ENCODE measurements around the gene SLC38A10. TPM values are rescaled to one million over a fixed set of nuclear protein-coding genes. Genes with fewer than 3 reads are reported as not detected.

Gene SLC38A10
- total RNA-seq, 1 donor from 2014 or later = 35.5 TPM

DNA sequence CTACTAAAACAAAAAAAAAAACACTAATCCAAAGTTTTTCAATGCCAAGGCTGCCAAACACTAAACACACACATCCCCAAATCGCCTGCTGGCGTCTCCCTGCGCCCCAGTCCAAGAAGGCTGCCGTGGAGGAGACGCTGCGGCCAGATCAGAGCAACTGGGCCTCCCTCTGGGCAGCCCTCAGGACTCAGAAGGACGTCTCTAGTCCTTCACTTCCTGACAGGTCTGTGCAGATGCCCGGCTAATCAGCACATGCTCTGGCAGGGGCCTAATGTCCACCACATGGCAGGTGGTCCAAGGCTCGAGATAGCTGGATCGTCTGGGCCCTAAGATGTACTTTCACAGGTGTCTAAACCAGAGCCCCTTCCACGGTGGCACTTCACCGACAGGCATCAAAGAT lies 2.7 kb downstream of the SLC38A10 start:
- no peak for DNase-seq (ENCODE audit: low read depth)
- Histone ChIP-seq H3K4me3 (ENCODE audit: low read depth, low read length) (no peak overlapping the region), H3K36me3 (ENCODE audit: control insufficient read depth, insufficient read depth, low read length) (peaks cover 15% of the 10 kb centered on the region), H3K27me3 (ENCODE audit: control insufficient read depth, insufficient read depth, low read length) (no peaks in the 10 kb centered on the region)
- no peak for TF ChIP-seq CTCF (IDR thresholded peaks at IDR 0.05; ENCODE audit: insufficient read depth, low read length, severe bottlenecking)
- no peak for FAIRE-seq

GRCh38 chr17:81291662-81292061 lies 3.4 kb downstream of the SLC38A10 start:
- no peaks in the 10 kb centered on the region for H3K27me3 ChIP-seq (ENCODE audit: control insufficient read depth, insufficient read depth, low read length)
- no peak for FAIRE-seq
- peak; percentile 84 for TF ChIP-seq CTCF (IDR thresholded peaks at IDR 0.05; ENCODE audit: insufficient read depth, low read length, severe bottlenecking)
- H3K4me3 ChIP-seq (ENCODE audit: low read depth, low read length) = no peak overlapping the region
- H3K36me3 ChIP-seq (ENCODE audit: control insufficient read depth, insufficient read depth, low read length) = peaks cover 18% of the 10 kb centered on the region
- peak; percentile 63 for DNase-seq (ENCODE audit: low read depth)

- FAIRE-seq (no peak), DNase-seq (ENCODE audit: low read depth) (no peak)
- Histone ChIP-seq H3K4me3 (ENCODE audit: low read depth, low read length) (no peak overlapping the region), H3K36me3 (ENCODE audit: control insufficient read depth, insufficient read depth, low read length) (peaks cover 20% of the 10 kb centered on the region), H3K27me3 (ENCODE audit: control insufficient read depth, insufficient read depth, low read length) (no peaks in the 10 kb centered on the region)
- TF ChIP-seq CTCF (IDR thresholded peaks at IDR 0.05; ENCODE audit: insufficient read depth, low read length, severe bottlenecking) = no peak
Observed at GRCh38 chr17:81290230-81290629, 4.9 kb downstream of the SLC38A10 start.

- Histone ChIP-seq H3K4me3 (ENCODE audit: low read depth, low read length) (no peak overlapping the region), H3K27me3 (ENCODE audit: control insufficient read depth, insufficient read depth, low read length) (no peaks in the 10 kb centered on the region), H3K36me3 (ENCODE audit: control insufficient read depth, insufficient read depth, low read length) (peaks cover 25% of the 10 kb centered on the region)
- FAIRE-seq = no peak
- TF ChIP-seq CTCF (IDR thresholded peaks at IDR 0.05; ENCODE audit: insufficient read depth, low read length, severe bottlenecking) = no peak
- DNase-seq (ENCODE audit: low read depth) = no peak
Observed at GRCh38 chr17:81289627-81290026, 5.5 kb downstream of the SLC38A10 start.

DNA sequence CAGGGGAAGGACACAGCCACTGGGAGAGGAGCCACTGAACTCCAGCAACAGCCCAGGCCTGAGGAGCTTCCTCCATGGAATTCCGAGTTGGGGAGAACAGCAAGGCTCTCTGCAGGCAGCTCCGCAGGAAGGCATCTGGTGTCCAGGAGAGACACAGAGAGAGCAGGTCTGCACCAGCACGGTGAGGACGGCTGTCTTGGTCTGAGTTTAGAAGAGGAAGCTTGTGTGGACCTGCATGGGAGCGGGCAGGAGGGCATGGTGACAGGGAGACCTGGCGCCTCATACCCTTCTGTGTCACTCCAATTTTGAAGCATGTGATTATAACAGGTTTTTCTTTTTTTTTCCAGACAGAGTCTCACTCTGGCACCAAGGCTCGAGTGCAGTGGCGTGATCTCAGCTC lies 6.4 kb downstream of the SLC38A10 start:
- DNase-seq (ENCODE audit: low read depth) (no peak), FAIRE-seq (no peak)
- H3K36me3 ChIP-seq (ENCODE audit: control insufficient read depth, insufficient read depth, low read length) = peaks cover 28% of the 10 kb centered on the region
- no peak for TF ChIP-seq CTCF (IDR thresholded peaks at IDR 0.05; ENCODE audit: insufficient read depth, low read length, severe bottlenecking)
- no peak overlapping the region for H3K4me3 ChIP-seq (ENCODE audit: low read depth, low read length)
- H3K27me3 ChIP-seq (ENCODE audit: control insufficient read depth, insufficient read depth, low read length) = no peaks in the 10 kb centered on the region

- FAIRE-seq = no peak
- Histone ChIP-seq H3K27me3 (ENCODE audit: control insufficient read depth, insufficient read depth, low read length) (no peaks in the 10 kb centered on the region), H3K4me3 (ENCODE audit: low read depth, low read length) (no peak overlapping the region), H3K36me3 (ENCODE audit: control insufficient read depth, insufficient read depth, low read length) (peaks cover 30% of the 10 kb centered on the region)
- no peak for TF ChIP-seq CTCF (IDR thresholded peaks at IDR 0.05; ENCODE audit: insufficient read depth, low read length, severe bottlenecking)
- no peak for DNase-seq (ENCODE audit: low read depth)
Observed at GRCh38 chr17:81287741-81288430, 7.2 kb downstream of the SLC38A10 start.
